Panc1 (cell line): ENCODE measurements around the gene CYLC2. TPM values are rescaled to one million over a fixed set of nuclear protein-coding genes. Genes with fewer than 3 reads are reported as not detected.

Experiments used
- ATAC-seq: fragments of 200-7000 bp; cut with Tn5 transposase; 2 replicates; pipeline ENCODE4 v1.9.1; 2020; ENCODE audit warnings: mild to moderate bottlenecking, moderate library complexity
- BruUV-seq: library from RNA; stranded (reverse); fragments of 400-500 nt; replicated peaks from 2 replicates; lab custom pipeline; 2021; lab: Mats Ljungman, UMichigan
- CTCF ChIA-PET: fragments of 300-600 bp; sonication (Branson Sonifier 250); formaldehyde crosslinking; loops from one replicate; lab custom pipeline; 2022; ENCODE audit warnings: antibody characterized with exemption; lab: Charles Lee
- POLR2A ChIA-PET: fragments of 300-600 bp; sonication (Branson Sonifier 250); formaldehyde crosslinking; loops from one replicate; lab custom pipeline; 2022; ENCODE audit warnings: antibody characterized with exemption; lab: Charles Lee
- DNase-seq: peaks from one replicate; pipeline ENCODE4 v3.0.0-alpha.2; 2010; ENCODE audit warnings: low read depth, low spot score
- H3K27ac ChIP-seq: 2 replicates; pipeline ENCODE4 v1.5.1; 2011; ENCODE audit warnings: mild to moderate bottlenecking, low read length, inconsistent platforms
- H3K27me3 ChIP-seq: fragments of 200-500 bp; sonication (Bioruptor generic); 2 replicates; pipeline ENCODE4 v1.6.0; 2014; ENCODE audit warnings: low read length, inconsistent platforms; ENCODE audit not compliant: control insufficient read depth, insufficient read depth
- H3K36me3 ChIP-seq: fragments of 200-500 bp; sonication (Bioruptor generic); 2 replicates; pipeline ENCODE4 v1.5.1; 2014; ENCODE audit warnings: inconsistent platforms, mild to moderate bottlenecking, low read length, moderate library complexity; ENCODE audit not compliant: control insufficient read depth, insufficient read depth
- H3K4me1 ChIP-seq: 2 replicates; pipeline ENCODE4 v1.5.1; 2011; ENCODE audit warnings: inconsistent platforms, mild to moderate bottlenecking, low read length, moderate library complexity; ENCODE audit not compliant: control insufficient read depth, insufficient read depth
- H3K4me3 ChIP-seq, 2 experiments: 2 replicates each; pipeline ENCODE4 v1.5.1; 2011 to 2012; ENCODE audit warnings: low read depth in 2 of 2, low read length in 2 of 2, mild to moderate bottlenecking in 2 of 2, inconsistent platforms in 1 of 2, moderate library complexity in 1 of 2
- H3K9me3 ChIP-seq: fragments of 200-500 bp; sonication (Bioruptor generic); 2 replicates; pipeline ENCODE4 v1.5.1; 2014; ENCODE audit warnings: low read depth, mild to moderate bottlenecking, inconsistent platforms, low read length, moderate library complexity; ENCODE audit not compliant: control insufficient read depth, insufficient read depth
- CTCF ChIP-seq: fragments of 450-650 bp; IDR thresholded peaks from 2 replicates; pipeline ENCODE4 v1.5.1; 2017; ENCODE audit warnings: mild to moderate bottlenecking
- POLR2AphosphoS5 ChIP-seq: IDR thresholded peaks from 2 replicates; pipeline ENCODE4 v1.6.1; 2012; ENCODE audit warnings: mild to moderate bottlenecking, low read depth, low read length, moderate library complexity
- REST ChIP-seq, 2 experiments: IDR thresholded peaks; 2 replicates each; pipeline ENCODE4 v1.6.1; 2011 to 2012; ENCODE audit warnings: low read depth in 2 of 2, control low read depth in 1 of 2, low read length in 1 of 2, mild to moderate bottlenecking in 1 of 2, moderate library complexity in 1 of 2; ENCODE audit not compliant: insufficient read depth in 1 of 2
- SIN3A ChIP-seq: IDR thresholded peaks from 2 replicates; pipeline ENCODE4 v1.6.1; 2012; ENCODE audit warnings: low read depth, mild to moderate bottlenecking, low read length, moderate library complexity, borderline replicate concordance; ENCODE audit not compliant: insufficient read depth
- TCF7L2 ChIP-seq: IDR thresholded peaks from 2 replicates; pipeline ENCODE4 v1.6.1; 2011; ENCODE audit warnings: mild to moderate bottlenecking, low read depth, low read length, inconsistent platforms
- in situ Hi-C: cut with HindIII; loops from 2 replicates; pipeline ENCODE4 v1.10.0; 2016; ENCODE audit warnings: low sequenced_read_pairs, low pct_unique_long_range_greater_than_20kb
- intact Hi-C: fragments of 100-400 bp; cut with micrococcal nuclease; formaldehyde crosslinking; loops from one replicate; pipeline ENCODE4 v1.10.0; 2022; ENCODE audit not compliant: unreplicated experiment
- total RNA-seq: library from RNA; stranded (reverse); gene quantifications from one replicate; pipeline ENCODE4 v1.2.1, GENCODE V29; 2021; ENCODE audit not compliant: unreplicated experiment

CYLC2 gene
- total RNA-seq, 1 experiment from 2014 or later, result not detected

- Histone ChIP-seq H3K9me3 (no peaks in the 10 kb centered on the region), H3K27ac (no peak overlapping the region), H3K4me1 (no peaks in the 10 kb centered on the region), H3K27me3 (no peaks in the 10 kb centered on the region), H3K36me3 (no peaks in the 10 kb centered on the region), H3K4me3 (no peak overlapping the region)
- TF ChIP-seq TCF7L2 (no peak), REST (IDR thresholded peaks at IDR 0.05; ENCODE audit: insufficient read depth in 1 of 2, low read depth in 2 of 2, low read length in 1 of 2) (no peak), SIN3A (no peak), CTCF (no peak), POLR2AphosphoS5 (no peak)
- no TSS peak for BruUV-seq
- ATAC-seq (no peak), DNase-seq (no peak)
- CTCF ChIA-PET, result no interaction called here
- POLR2A ChIA-PET, result no interaction called here
- in situ Hi-C loops (no loop called here), intact Hi-C loops (no loop called here)
Measured at GRCh38 chr9:102986425-102986824, 8.7 kb upstream of the CYLC2 start.

- Histone ChIP-seq H3K9me3 (no peaks in the 10 kb centered on the region), H3K4me3 (no peak overlapping the region), H3K4me1 (no peaks in the 10 kb centered on the region), H3K27me3 (no peaks in the 10 kb centered on the region), H3K36me3 (no peaks in the 10 kb centered on the region), H3K27ac (no peak overlapping the region)
- TF ChIP-seq POLR2AphosphoS5, result no peak
- TF ChIP-seq TCF7L2, result no peak
- no peak for TF ChIP-seq REST (IDR thresholded peaks at IDR 0.05; ENCODE audit: insufficient read depth in 1 of 2, low read depth in 2 of 2, low read length in 1 of 2)
- TF ChIP-seq CTCF, result no peak
- no peak for TF ChIP-seq SIN3A
- ChIA-PET CTCF (no interaction called here), POLR2A (no interaction called here)
- no peak for DNase-seq
- BruUV-seq, result no TSS peak
- ATAC-seq, result no peak
- in situ Hi-C loops (no loop called here), intact Hi-C loops (no loop called here)
Measured at GRCh38 chr9:103003689-103004088, 8.6 kb downstream of the CYLC2 start.
